Liver (tissue), 9 donors: Measurements from ENCODE around the gene SMIM36. TPM values are rescaled to one million over a fixed set of nuclear protein-coding genes. Genes with fewer than 3 reads are reported as not detected.

Experiments used
- DNase-seq: peaks from one replicate; pipeline ENCODE4 v3.0.0-alpha.2; 2017; ENCODE audit warnings: low spot score
- H3K27ac ChIP-seq, 2 donors: one replicate each; pipeline ENCODE4 v1.7.0; 2013; ENCODE audit warnings: inconsistent platforms in 2 of 2, low read length in 2 of 2, control low read depth in 1 of 2, low read depth in 1 of 2, mild to moderate bottlenecking in 1 of 2
- H3K27me3 ChIP-seq, 4 donors: one replicate each; pipeline versions ENCODE4 v1.6.1 to v1.7.0; 2013; ENCODE audit warnings: low read length in 3 of 4, inconsistent platforms in 1 of 4, mild to moderate bottlenecking in 1 of 4, moderate library complexity in 1 of 4; ENCODE audit not compliant: control insufficient read depth in 4 of 4, insufficient read depth in 4 of 4
- H3K36me3 ChIP-seq, 4 donors: one replicate each; pipeline versions ENCODE4 v1.6.1 to v1.7.0; 2013; ENCODE audit warnings: low read length in 3 of 4, mild to moderate bottlenecking in 3 of 4, low read depth in 1 of 4, moderate library complexity in 1 of 4; ENCODE audit not compliant: control insufficient read depth in 4 of 4, insufficient read depth in 3 of 4
- H3K4me1 ChIP-seq, 4 donors: one replicate each; pipeline versions ENCODE4 v1.6.1 to v1.7.0; 2013; ENCODE audit warnings: low read length in 3 of 4, mild to moderate bottlenecking in 3 of 4, moderate library complexity in 1 of 4; ENCODE audit not compliant: control insufficient read depth in 4 of 4, insufficient read depth in 4 of 4
- H3K4me3 ChIP-seq, 3 donors: one replicate each; pipeline versions ENCODE4 v1.6.1 to v1.7.0; 2013; ENCODE audit warnings: low read length in 3 of 3, control low read depth in 1 of 3, low read depth in 1 of 3, mild to moderate bottlenecking in 1 of 3
- H3K9ac ChIP-seq, 2 donors: one replicate each; pipeline ENCODE4 v1.7.0; 2013; ENCODE audit warnings: low read length in 2 of 2, mild to moderate bottlenecking in 2 of 2, moderate library complexity in 2 of 2, control low read depth in 1 of 2, low read depth in 1 of 2
- H3K9me3 ChIP-seq, 4 donors: one replicate each; pipeline versions ENCODE4 v1.6.1 to v1.7.0; 2013; ENCODE audit warnings: low read length in 3 of 4; ENCODE audit not compliant: control insufficient read depth in 4 of 4
- FOXA2 ChIP-seq: IDR thresholded peaks from 2 replicates; pipeline ENCODE4 v1.6.1; 2016; ENCODE audit warnings: antibody characterized with exemption
- HNF4G ChIP-seq: IDR thresholded peaks from 2 replicates; pipeline ENCODE4 v1.6.1; 2016; ENCODE audit warnings: antibody characterized with exemption
- JUND ChIP-seq, 2 donors: IDR thresholded peaks; 2 replicates each; pipeline ENCODE4 v1.6.1; 2016; ENCODE audit warnings: antibody characterized with exemption in 2 of 2
- RAD21 ChIP-seq, 2 donors: IDR thresholded peaks; 2 replicates each; pipeline ENCODE4 v1.6.1; 2016; ENCODE audit warnings: antibody characterized with exemption in 2 of 2, mild to moderate bottlenecking in 2 of 2
- TAF1 ChIP-seq: conservative IDR thresholded peaks from 2 replicates; pipeline ENCODE4 v1.6.1; 2016; ENCODE audit warnings: antibody characterized with exemption, mild to moderate bottlenecking
- YY1 ChIP-seq: IDR thresholded peaks from 2 replicates; pipeline ENCODE4 v1.6.1; 2016; ENCODE audit warnings: antibody characterized with exemption, mild to moderate bottlenecking
- WGBS: extraction: QIAGEN DNeasy Blood & Tissue Kit; methylation state at CpG from one replicate; pipeline ENCODE4 v1.1.7; 2013; 5-methylcytosine and 5-hydroxymethylcytosine counted together
- polyA plus RNA-seq, 2 donors: library from polyadenylated mRNA; stranded (reverse) in 1 of 2; unstranded in 1 of 2; fragments of 200-250 nt in 1 of 2; fragments of >200 nt in 1 of 2; fragmentation: Nextera tagmentation in 1 of 2; extraction: Ambion mirVana in 1 of 2; gene quantifications; one replicate each; pipeline versions ENCODE4 v1.2.1 to v1.2.3, GENCODE V29; 2013 to 2015
- total RNA-seq, 2 donors: library from RNA; depleted of rRNA; stranded (reverse); fragments of >200 nt; gene quantifications; one replicate each; pipeline ENCODE4 v1.2.3, GENCODE V29; 2014
- TF ChIP-seq, protein P1 (sequence below): IDR thresholded peaks from 2 replicates; pipeline ENCODE4 v1.6.1; 2016; ENCODE audit warnings: antibody characterized with exemption, mild to moderate bottlenecking
- TF ChIP-seq, protein P2 (sequence below): fragments of 150-350 bp; IDR thresholded peaks from 2 replicates; pipeline ENCODE4 v1.5.1; 2017; ENCODE audit warnings: improper control_type of control experiment, low read depth, low read length; ENCODE audit not compliant: missing input control
- TF ChIP-seq, protein P3 (sequence below): IDR thresholded peaks from 2 replicates; pipeline ENCODE4 v1.6.1; 2016; ENCODE audit warnings: antibody characterized with exemption
- donor health status: healthy.
- donor health status: healthy.
- donor health status: healthy.
- donor health status: healthy.
- donor health status: healthy.

SMIM36 gene
- total and polyA plus RNA-seq, 4 donors = not detected

DNA sequence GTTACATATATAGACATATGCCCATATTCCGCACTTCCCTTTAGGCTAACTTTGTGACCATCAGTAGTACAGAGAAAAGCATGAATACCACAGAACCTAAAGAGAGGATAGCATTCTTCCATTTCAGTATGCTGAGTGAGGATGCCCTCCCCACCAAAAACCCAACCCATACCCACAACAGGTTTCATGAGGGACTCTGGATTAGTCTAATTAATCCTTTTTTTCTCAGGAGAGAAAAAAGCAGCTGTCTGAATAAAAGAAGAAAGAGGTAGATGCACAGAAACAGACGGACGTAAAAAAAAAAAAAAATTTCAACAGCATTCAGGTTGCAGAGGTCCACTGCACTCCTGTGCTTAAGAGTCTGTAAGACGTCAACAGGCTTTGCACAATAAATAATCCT is 96.3 kb downstream of the SMIM36 start:
- Histone ChIP-seq H3K9ac (no peak overlapping the region), H3K27me3 (no peaks in the 10 kb centered on the region), H3K9me3 (no peaks in the 10 kb centered on the region), H3K36me3 (peaks cover 2 to 17% (median 7%) of the 10 kb centered on the region in 4 donors), H3K4me1 (peaks cover 0 to 7% (median 1%) of the 10 kb centered on the region in 4 donors), H3K4me3 (no peak overlapping the region), H3K27ac (no peak overlapping the region)
- no peak for DNase-seq
- 96% methylated on average over 4 of the region's 4 CpGs for WGBS
- TF ChIP-seq, protein P1, sequence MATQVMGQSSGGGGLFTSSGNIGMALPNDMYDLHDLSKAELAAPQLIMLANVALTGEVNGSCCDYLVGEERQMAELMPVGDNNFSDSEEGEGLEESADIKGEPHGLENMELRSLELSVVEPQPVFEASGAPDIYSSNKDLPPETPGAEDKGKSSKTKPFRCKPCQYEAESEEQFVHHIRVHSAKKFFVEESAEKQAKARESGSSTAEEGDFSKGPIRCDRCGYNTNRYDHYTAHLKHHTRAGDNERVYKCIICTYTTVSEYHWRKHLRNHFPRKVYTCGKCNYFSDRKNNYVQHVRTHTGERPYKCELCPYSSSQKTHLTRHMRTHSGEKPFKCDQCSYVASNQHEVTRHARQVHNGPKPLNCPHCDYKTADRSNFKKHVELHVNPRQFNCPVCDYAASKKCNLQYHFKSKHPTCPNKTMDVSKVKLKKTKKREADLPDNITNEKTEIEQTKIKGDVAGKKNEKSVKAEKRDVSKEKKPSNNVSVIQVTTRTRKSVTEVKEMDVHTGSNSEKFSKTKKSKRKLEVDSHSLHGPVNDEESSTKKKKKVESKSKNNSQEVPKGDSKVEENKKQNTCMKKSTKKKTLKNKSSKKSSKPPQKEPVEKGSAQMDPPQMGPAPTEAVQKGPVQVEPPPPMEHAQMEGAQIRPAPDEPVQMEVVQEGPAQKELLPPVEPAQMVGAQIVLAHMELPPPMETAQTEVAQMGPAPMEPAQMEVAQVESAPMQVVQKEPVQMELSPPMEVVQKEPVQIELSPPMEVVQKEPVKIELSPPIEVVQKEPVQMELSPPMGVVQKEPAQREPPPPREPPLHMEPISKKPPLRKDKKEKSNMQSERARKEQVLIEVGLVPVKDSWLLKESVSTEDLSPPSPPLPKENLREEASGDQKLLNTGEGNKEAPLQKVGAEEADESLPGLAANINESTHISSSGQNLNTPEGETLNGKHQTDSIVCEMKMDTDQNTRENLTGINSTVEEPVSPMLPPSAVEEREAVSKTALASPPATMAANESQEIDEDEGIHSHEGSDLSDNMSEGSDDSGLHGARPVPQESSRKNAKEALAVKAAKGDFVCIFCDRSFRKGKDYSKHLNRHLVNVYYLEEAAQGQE = no peak

DNA sequence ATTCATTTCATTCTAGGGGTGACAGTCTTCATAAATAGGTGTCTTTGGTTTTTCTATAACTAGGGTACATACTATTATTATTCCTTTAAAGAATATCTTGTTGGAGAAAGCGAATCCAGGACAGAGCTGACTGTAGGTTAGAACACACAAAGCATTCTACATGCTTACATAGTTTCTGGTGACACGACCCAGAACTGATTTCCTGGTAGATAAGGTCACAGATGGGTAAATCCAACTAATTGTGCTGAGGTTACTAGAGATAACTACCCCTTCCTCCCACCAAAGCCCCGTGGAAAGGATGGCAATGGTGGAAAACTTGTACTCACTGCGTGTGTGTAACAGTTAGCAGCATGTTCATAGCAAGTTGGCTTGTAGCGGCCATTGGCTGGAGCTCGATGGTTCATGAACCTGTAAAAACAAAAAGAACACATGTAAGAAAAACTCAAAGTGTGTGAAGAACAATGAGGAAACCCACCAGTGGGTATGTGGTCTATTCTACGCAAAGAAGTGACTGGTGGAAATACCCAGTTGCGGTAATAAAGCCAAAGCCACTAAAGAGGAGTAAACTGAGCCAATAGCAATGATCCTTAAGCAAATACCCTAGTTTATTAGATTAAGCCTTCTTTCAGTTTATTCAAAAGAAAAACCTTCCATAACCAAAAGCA is 97.3 kb downstream of the SMIM36 start:
- no peak overlapping the region for H3K27ac ChIP-seq
- no peak for TF ChIP-seq RAD21 (IDR thresholded peaks at IDR 0.05)
- TF ChIP-seq, protein P2, sequence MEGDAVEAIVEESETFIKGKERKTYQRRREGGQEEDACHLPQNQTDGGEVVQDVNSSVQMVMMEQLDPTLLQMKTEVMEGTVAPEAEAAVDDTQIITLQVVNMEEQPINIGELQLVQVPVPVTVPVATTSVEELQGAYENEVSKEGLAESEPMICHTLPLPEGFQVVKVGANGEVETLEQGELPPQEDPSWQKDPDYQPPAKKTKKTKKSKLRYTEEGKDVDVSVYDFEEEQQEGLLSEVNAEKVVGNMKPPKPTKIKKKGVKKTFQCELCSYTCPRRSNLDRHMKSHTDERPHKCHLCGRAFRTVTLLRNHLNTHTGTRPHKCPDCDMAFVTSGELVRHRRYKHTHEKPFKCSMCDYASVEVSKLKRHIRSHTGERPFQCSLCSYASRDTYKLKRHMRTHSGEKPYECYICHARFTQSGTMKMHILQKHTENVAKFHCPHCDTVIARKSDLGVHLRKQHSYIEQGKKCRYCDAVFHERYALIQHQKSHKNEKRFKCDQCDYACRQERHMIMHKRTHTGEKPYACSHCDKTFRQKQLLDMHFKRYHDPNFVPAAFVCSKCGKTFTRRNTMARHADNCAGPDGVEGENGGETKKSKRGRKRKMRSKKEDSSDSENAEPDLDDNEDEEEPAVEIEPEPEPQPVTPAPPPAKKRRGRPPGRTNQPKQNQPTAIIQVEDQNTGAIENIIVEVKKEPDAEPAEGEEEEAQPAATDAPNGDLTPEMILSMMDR = no peak
- TF ChIP-seq YY1 = no peak
- TF ChIP-seq, protein P1 = no peak
- no peak for TF ChIP-seq HNF4G
- TF ChIP-seq TAF1 = no peak
- TF ChIP-seq, protein P3, sequence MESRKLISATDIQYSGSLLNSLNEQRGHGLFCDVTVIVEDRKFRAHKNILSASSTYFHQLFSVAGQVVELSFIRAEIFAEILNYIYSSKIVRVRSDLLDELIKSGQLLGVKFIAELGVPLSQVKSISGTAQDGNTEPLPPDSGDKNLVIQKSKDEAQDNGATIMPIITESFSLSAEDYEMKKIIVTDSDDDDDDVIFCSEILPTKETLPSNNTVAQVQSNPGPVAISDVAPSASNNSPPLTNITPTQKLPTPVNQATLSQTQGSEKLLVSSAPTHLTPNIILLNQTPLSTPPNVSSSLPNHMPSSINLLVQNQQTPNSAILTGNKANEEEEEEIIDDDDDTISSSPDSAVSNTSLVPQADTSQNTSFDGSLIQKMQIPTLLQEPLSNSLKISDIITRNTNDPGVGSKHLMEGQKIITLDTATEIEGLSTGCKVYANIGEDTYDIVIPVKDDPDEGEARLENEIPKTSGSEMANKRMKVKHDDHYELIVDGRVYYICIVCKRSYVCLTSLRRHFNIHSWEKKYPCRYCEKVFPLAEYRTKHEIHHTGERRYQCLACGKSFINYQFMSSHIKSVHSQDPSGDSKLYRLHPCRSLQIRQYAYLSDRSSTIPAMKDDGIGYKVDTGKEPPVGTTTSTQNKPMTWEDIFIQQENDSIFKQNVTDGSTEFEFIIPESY = no peak
- no peak for TF ChIP-seq JUND (IDR thresholded peaks at IDR 0.05)
- no peak for TF ChIP-seq FOXA2
- no peaks in the 10 kb centered on the region for H3K9me3 ChIP-seq
- H3K9ac ChIP-seq = no peak overlapping the region
- no peaks in the 10 kb centered on the region for H3K27me3 ChIP-seq
- DNase-seq = no peak
- no peak overlapping the region for H3K4me3 ChIP-seq
- WGBS = 96% methylated on average over 8 of the region's 8 CpGs
- H3K4me1 ChIP-seq = peaks cover 0 to 11% (median 5%) of the 10 kb centered on the region in 4 donors
- H3K36me3 ChIP-seq = peaks cover 2 to 23% (median 11%) of the 10 kb centered on the region in 4 donors
